ACC112 (cell line): ENCODE measurements around the gene LIMK2.
A peak's percentile ranks its signal among the peaks of the same experiment; 100 is the strongest.
"Not testable (repeated sequence)": the region's sequence is repeated elsewhere in the genome, so short reads cannot be mapped to it uniquely, and the experiment has no call there.

Experiments
- H2AFZ ChIP-seq: fragments of 200-600 bp; sonication (generic); one replicate; pipeline ENCODE4 v1.6.0; 2017; ENCODE audit warnings: antibody characterized with exemption, low read length; ENCODE audit not compliant: unreplicated experiment
- H3K27ac ChIP-seq: fragments of 200-600 bp; sonication (generic); 2 replicates; pipeline ENCODE4 v1.5.1; 2014; ENCODE audit warnings: low read depth, mild to moderate bottlenecking, antibody characterized with exemption, low read length, moderate library complexity
- H3K27me3 ChIP-seq: fragments of 200-600 bp; sonication (generic); 2 replicates; pipeline ENCODE4 v1.6.1; 2014; ENCODE audit warnings: mild to moderate bottlenecking, antibody characterized with exemption, low read length, moderate library complexity, mixed read lengths; ENCODE audit not compliant: insufficient read depth
- H3K36me3 ChIP-seq: fragments of 200-600 bp; sonication (generic); 2 replicates; pipeline ENCODE4 v1.6.1; 2016; ENCODE audit warnings: mild to moderate bottlenecking, antibody characterized with exemption, low read length, moderate library complexity, mixed read lengths; ENCODE audit not compliant: insufficient read depth
- H3K4me1 ChIP-seq: fragments of 200-600 bp; sonication (generic); one replicate; pipeline ENCODE4 v1.6.1; 2016; ENCODE audit warnings: low read length, mixed read lengths; ENCODE audit not compliant: insufficient read depth, unreplicated experiment, control insufficient read depth
- H3K4me3 ChIP-seq: fragments of 200-600 bp; sonication (generic); 2 replicates; pipeline ENCODE4 v1.5.1; 2014; ENCODE audit warnings: mild to moderate bottlenecking, low read depth, low read length
- H3K79me2 ChIP-seq: fragments of 200-600 bp; sonication (generic); one replicate; pipeline ENCODE4 v1.6.0; 2016; ENCODE audit warnings: low read length; ENCODE audit not compliant: control insufficient read depth, unreplicated experiment, insufficient read depth

Gene LIMK2

DNA sequence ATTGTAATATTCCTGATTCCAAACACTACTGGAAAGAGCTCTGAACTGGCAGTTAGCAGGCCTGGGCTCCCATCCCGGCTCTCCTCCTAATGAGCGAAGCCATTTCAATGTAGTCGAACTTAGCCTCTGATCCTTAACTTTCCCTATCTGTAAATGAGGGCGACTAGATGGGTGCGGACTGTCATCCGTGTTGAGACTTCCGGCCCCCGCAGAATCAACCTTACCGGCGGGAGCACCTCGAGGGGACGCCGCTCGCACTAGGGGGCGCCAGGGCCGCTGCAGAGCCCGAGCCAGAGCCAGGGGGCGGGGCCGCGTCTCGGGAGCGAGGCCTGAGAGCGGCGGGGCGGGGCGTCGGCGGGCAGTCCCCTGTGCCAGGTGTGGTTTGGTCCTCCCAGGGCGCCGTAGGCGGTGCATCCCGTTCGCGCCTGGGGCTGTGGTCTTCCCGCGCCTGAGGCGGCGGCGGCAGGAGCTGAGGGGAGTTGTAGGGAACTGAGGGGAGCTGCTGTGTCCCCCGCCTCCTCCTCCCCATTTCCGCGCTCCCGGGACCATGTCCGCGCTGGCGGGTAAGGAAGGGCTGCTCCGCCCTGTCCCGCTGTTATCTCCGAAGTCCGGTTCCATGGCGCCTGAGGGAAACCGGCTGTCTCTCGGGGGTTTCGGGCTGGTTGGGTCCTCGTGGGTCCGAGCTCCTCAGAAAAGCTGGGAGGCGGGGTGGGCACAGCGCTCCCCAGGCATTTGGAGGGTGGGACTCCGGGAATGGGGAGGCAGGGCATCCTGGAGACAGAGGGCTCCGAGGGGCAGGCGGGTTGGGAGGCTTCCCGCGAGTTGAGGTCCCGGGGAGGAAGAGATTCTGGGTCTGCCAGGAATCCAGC lies at the start of gene LIMK2:
Gene LIMK2, plus strand, starts transcription at position 437 of the 869 bp plus-strand sequence. Its CDS starts 111 bp downstream, at position 548.
- Histone ChIP-seq H2AFZ (peak within 1 kb of the TSS; percentile 85), H3K36me3 (no peaks in the 10 kb centered on the region), H3K4me1 (peaks cover 8% of the 10 kb centered on the region), H3K79me2 (no peaks in the 10 kb centered on the region), H3K4me3 (peak within 1 kb of the TSS; percentile 89), H3K27ac (no peak within 1 kb of the TSS), H3K27me3 (no peaks in the 10 kb centered on the region)

DNA sequence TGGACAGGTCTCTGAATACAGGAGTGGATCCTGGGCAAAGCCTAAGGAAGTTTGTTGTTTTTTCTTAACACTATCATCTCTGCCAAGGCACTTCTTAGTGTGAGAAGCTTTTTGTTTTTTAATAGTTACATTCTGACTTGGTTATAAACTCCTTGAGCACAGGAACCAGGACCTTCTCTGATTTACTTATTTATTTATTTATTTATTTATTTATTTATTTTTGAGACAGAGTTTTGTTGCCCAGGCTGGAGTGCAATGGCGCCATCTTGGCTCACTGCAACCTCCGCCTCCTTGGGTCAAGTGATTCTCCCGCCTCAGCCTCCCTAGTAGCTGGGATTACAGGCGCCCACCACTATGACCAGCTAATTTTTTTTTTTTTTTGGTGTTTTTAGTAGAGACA lies 41.1 kb upstream of the LIMK2 start:
- Histone ChIP-seq H3K27ac (no peak overlapping the region), H3K36me3 (no peaks in the 10 kb centered on the region)

GRCh38 chr22:31171734-31172133 lies 40.4 kb upstream of the LIMK2 start:
- not testable (repeated sequence) for H3K27ac ChIP-seq, H3K27me3 ChIP-seq, H2AFZ ChIP-seq, H3K36me3 ChIP-seq, H3K4me3 ChIP-seq
- Histone ChIP-seq H3K4me1 (peaks cover 19% of the 10 kb centered on the region), H3K79me2 (peaks cover 30% of the 10 kb centered on the region)

More for the DNA sequence above, 41.1 kb upstream of the LIMK2 start:
- Histone ChIP-seq H3K27me3 (no peaks in the 10 kb centered on the region), H3K79me2 (peaks cover 26% of the 10 kb centered on the region), H3K4me1 (peaks cover 18% of the 10 kb centered on the region), H2AFZ (no peak overlapping the region), H3K4me3 (no peak overlapping the region)

DNA sequence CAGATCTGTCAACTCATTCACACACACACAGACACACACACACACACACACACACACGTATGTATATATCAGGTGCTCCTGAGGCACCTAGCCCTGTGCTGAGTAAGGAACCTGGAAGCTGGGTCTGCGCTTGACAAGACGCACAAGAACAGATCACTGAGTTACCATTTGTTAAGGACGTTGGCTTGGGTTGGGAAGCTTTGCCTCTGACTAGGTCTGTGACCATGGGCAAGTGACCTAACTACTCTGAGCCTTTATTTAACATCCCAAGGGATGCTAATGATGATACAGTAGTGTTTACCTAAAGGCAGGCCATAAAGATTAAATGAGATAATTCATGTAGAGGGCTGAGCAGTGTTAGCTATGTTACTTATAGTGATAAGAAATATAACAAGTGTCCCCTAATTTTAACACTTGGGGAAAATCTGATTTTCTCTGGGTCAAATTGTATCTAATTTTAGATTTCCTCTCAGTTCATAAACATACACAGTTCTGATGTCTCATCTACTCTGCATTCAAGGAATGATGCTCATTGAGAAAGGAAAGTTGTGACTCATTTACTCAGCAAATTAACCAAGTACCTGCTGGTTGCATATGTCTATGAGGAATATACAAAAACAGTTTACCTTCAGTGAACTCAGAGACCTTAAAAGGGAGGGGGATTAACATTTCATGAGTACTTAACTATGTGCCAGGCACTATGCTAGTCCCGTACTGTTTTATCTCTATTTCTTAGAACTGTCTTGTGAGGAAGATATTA lies 38.5 kb upstream of the LIMK2 start:
- Histone ChIP-seq H3K4me1 (peaks cover 26% of the 10 kb centered on the region), H3K79me2 (peaks cover 37% of the 10 kb centered on the region), H3K27ac (peak overlapping the region; percentile 78), H3K4me3 (no peak overlapping the region; the same call in 1 of the 2 replicates), H2AFZ (no peak overlapping the region), H3K36me3 (peaks cover 3% of the 10 kb centered on the region; the same call in 1 of the 2 replicates), H3K27me3 (no peaks in the 10 kb centered on the region)

DNA sequence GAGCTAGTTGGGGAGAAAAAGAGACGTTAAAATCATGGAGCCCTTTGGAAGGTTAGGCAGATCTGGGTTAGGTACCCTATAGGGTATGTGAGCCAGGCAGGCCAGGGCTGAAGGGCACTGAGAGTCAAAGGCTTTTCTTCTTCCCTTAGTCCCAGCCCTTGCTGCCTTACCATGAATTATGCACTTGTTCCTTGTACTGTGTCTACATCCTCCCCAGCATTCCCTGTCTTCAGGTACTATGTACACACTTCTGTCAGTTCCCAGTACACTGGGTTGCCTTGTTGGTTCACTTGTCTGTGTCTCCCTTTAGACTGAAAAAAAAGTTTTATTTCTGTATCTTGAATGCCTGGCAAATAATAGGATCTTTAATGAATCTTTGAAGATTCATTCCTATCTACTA lies 35.2 kb upstream of the LIMK2 start:
- no peak overlapping the region for H2AFZ ChIP-seq
- H3K4me1 ChIP-seq, result peaks cover 26% of the 10 kb centered on the region
- H3K79me2 ChIP-seq, result peaks cover 34% of the 10 kb centered on the region
- no peaks in the 10 kb centered on the region for H3K27me3 ChIP-seq
- H3K27ac ChIP-seq, result peak overlapping the region; percentile 24
- H3K4me3 ChIP-seq, result no peak overlapping the region
- peaks cover 3% of the 10 kb centered on the region; the same call in 1 of the 2 replicates for H3K36me3 ChIP-seq

DNA sequence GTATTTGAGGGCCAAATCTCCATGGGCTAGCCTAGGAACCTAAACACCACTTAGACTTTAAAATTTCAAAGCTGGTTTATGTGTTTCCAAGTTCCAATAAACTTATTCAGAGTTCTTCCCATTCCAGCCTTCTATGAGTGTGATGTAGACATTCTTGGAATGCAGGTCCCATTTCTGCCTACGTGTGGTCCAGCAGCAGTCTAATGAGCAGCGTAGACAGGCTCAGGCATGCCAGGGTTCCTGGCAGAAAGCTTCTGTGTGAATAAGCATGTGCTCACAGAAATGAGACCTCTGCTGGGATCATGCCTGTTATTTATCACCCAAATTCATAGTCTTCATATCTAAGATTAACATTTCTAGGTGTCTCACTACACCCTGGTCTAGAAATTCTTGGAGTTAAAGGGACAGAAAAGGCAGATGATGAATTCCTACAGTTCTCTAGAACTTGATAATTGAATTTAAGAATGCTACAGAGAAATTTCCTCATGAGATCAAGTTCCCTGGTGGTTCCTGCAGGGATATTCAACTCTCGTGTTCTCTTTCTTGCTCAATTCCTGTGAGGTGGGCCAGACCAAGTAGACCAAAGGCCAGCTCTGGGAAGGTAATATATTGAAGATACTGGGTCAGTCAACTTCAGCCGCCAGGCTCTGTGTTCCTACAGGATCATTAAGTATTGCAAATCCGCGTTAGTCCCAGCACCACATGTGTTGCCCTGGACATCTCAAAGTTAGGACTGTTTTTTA lies 34.5 kb upstream of the LIMK2 start:
- Histone ChIP-seq H3K4me1 (peaks cover 24% of the 10 kb centered on the region), H3K27me3 (no peaks in the 10 kb centered on the region), H3K36me3 (peaks cover 3% of the 10 kb centered on the region; the same call in 1 of the 2 replicates), H3K79me2 (peaks cover 33% of the 10 kb centered on the region), H3K27ac (peak overlapping the region; percentile 24), H2AFZ (no peak overlapping the region), H3K4me3 (no peak overlapping the region)

DNA sequence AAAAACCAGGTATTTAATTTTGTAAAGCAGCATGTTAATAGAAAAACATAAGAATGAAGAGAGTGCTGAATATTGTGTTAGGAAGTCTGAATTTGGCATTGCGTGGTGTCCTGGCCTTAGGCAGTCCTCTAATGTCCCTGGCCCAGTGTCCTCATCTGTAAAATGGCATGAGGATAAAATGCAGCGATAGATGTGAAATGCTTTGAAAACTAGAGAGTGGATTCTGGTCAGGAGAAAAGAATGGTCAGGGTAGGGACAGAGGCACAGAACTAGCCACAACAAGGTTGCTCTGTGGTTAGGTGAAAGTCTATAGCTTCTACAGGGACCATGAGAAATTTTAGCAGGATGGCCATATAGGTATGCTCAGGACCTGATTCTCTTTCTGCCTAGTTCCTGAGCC lies 33.2 kb upstream of the LIMK2 start:
- Histone ChIP-seq H3K4me1 (peaks cover 11% of the 10 kb centered on the region), H3K27ac (no peak overlapping the region), H2AFZ (no peak overlapping the region), H3K36me3 (peaks cover 3% of the 10 kb centered on the region; the same call in 1 of the 2 replicates), H3K4me3 (no peak overlapping the region), H3K79me2 (peaks cover 29% of the 10 kb centered on the region), H3K27me3 (no peaks in the 10 kb centered on the region)

DNA sequence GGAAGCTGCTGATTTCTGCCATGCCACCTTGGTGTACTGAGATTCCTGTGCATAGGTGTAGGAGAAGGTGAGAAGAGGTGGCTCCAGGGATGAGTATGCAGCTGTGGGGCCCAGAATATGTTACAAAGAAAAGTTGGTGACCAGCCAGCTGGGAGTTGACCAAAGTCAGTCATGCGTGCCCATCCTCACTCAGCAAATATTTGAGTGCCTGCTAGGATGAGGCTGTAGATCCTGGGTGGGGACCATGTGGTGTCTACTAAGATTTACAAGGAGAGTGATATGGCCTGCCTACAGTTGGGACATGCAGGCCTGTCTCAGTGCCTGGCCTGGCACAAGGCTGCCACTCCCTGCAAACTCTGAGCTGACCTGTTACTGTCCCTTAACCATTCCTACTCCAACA lies 32.8 kb upstream of the LIMK2 start:
- Histone ChIP-seq H3K36me3 (peaks cover 3% of the 10 kb centered on the region; the same call in 1 of the 2 replicates), H3K4me3 (no peak overlapping the region), H3K4me1 (peaks cover 8% of the 10 kb centered on the region), H2AFZ (no peak overlapping the region), H3K27ac (no peak overlapping the region), H3K27me3 (no peaks in the 10 kb centered on the region), H3K79me2 (peaks cover 28% of the 10 kb centered on the region)

GRCh38 chr22:31184015-31184414 lies 28.1 kb upstream of the LIMK2 start:
- no peak overlapping the region for H2AFZ ChIP-seq
- no peak overlapping the region for H3K27ac ChIP-seq
- peaks cover 6% of the 10 kb centered on the region for H3K79me2 ChIP-seq
- no peak overlapping the region for H3K4me3 ChIP-seq
- no peaks in the 10 kb centered on the region for H3K27me3 ChIP-seq
- no peaks in the 10 kb centered on the region for H3K4me1 ChIP-seq
- H3K36me3 ChIP-seq, result no peaks in the 10 kb centered on the region

GRCh38 chr22:31185056-31185455 lies 27.0 kb upstream of the LIMK2 start:
- no peak overlapping the region for H2AFZ ChIP-seq
- no peaks in the 10 kb centered on the region for H3K27me3 ChIP-seq
- H3K4me1 ChIP-seq, result no peaks in the 10 kb centered on the region
- H3K36me3 ChIP-seq, result no peaks in the 10 kb centered on the region
- no peaks in the 10 kb centered on the region for H3K79me2 ChIP-seq
- no peak overlapping the region for H3K4me3 ChIP-seq
- no peak overlapping the region for H3K27ac ChIP-seq
